Lower leg skin (tissue), 4 donors: Measurements from ENCODE around the gene CEP104. TPM values are rescaled to one million over a fixed set of nuclear protein-coding genes. Genes with fewer than 3 reads are reported as not detected.

ENCODE experiments used
- DNase-seq, 2 donors: peaks; one replicate each; pipeline ENCODE4 v3.0.0-alpha.2; 2019; ENCODE audit warnings: low spot score in 2 of 2
- H3K4me3 ChIP-seq: fragments of 200-600 bp; sonication (generic); 2 replicates; pipeline ENCODE4 v1.5.1; 2017; ENCODE audit warnings: mild to moderate bottlenecking, low read depth; ENCODE audit not compliant: poor library complexity, severe bottlenecking
- CTCF ChIP-seq, 3 donors: fragments of 450-650 bp; IDR thresholded peaks; one replicate each; pipeline ENCODE4 v1.5.1; 2016; ENCODE audit warnings: antibody characterized with exemption in 3 of 3, mild to moderate bottlenecking in 3 of 3, moderate library complexity in 2 of 3
- POLR2A ChIP-seq, 2 donors: fragments of 450-650 bp; IDR thresholded peaks; one replicate each; pipeline ENCODE4 v1.6.1; 2016 to 2017; ENCODE audit warnings: antibody characterized with exemption in 2 of 2, mild to moderate bottlenecking in 1 of 2, moderate library complexity in 1 of 2
- WGBS, 2 donors: methylation state at CpG; one replicate each; pipeline ENCODE4 v1.1.5; 2018; 5-methylcytosine and 5-hydroxymethylcytosine counted together
- intact Hi-C: fragments of 100-400 bp; cut with DNase I; formaldehyde crosslinking; loops from one replicate; pipeline ENCODE4 v1.15.0; 2023; ENCODE audit warnings: low total_unique reads
- total RNA-seq, 4 donors: library from RNA; depleted of rRNA; stranded (reverse); fragments of >200 nt; gene quantifications; one replicate each; pipeline ENCODE4 v1.1.0, GENCODE V29; 2016

The CEP104 gene
- total RNA-seq, 4 donors from 2014 or later, result 24.6 to 38.9 (median 33.1) TPM

- 82 to 84% methylated on average over 18 to 20 of the region's 20 CpGs for WGBS, 2 donors
- intact Hi-C loops, result no loop called here
- TF ChIP-seq CTCF (IDR thresholded peaks at IDR 0.05) (no peak), POLR2A (IDR thresholded peaks at IDR 0.05) (no peak)
Observed at GRCh38 chr1:3777647-3778589, 79.1 kb downstream of the CEP104 start.

GRCh38 chr1:3777078-3777547 is 79.9 kb downstream of the CEP104 start:
- WGBS, 2 donors, result 60 to 90% methylated on average over 8 to 9 of the region's 10 CpGs
- DNase-seq, result no peak
- TF ChIP-seq CTCF (IDR thresholded peaks at IDR 0.05) (no peak), POLR2A (IDR thresholded peaks at IDR 0.05) (no peak)
- intact Hi-C loops, result no loop called here
- no peak overlapping the region for H3K4me3 ChIP-seq

More at GRCh38 chr1:3777647-3778589, 79.1 kb downstream of the CEP104 start:
- no peak for DNase-seq
- no peak overlapping the region for H3K4me3 ChIP-seq

GRCh38 chr1:3776231-3776961 is 80.6 kb downstream of the CEP104 start:
- 57 to 60% methylated on average over 20 of the region's 21 CpGs for WGBS, 2 donors

GRCh38 chr1:3775490-3776230 is 81.4 kb downstream of the CEP104 start:
- intact Hi-C loops, result no loop called here
- DNase-seq, result peak in 1 of 2 donors; percentile 87
- WGBS, 2 donors, result 23 to 32% methylated on average over 10 to 22 of the region's 27 CpGs
- H3K4me3 ChIP-seq, result no peak overlapping the region
- TF ChIP-seq POLR2A (IDR thresholded peaks at IDR 0.05) (no peak), CTCF (IDR thresholded peaks at IDR 0.05) (no peak)

More at GRCh38 chr1:3776231-3776961, 80.6 kb downstream of the CEP104 start:
- TF ChIP-seq POLR2A (IDR thresholded peaks at IDR 0.05) (no peak), CTCF (IDR thresholded peaks at IDR 0.05) (no peak)
- DNase-seq, result no peak
- intact Hi-C loops, result no loop called here
- no peak overlapping the region for H3K4me3 ChIP-seq

GRCh38 chr1:3774946-3775489 is 82.0 kb downstream of the CEP104 start:
- 68 to 72% methylated on average over 14 to 16 of the region's 17 CpGs for WGBS, 2 donors
- intact Hi-C loops, result no loop called here
- H3K4me3 ChIP-seq, result no peak overlapping the region
- no peak for DNase-seq
- TF ChIP-seq CTCF (IDR thresholded peaks at IDR 0.05) (no peak), POLR2A (IDR thresholded peaks at IDR 0.05) (no peak)
